Breast epithelium (tissue), 3 donors: ENCODE results near the gene TFG.

Experiments
- CTCF ChIP-seq, 3 donors: fragments of 450-650 bp; IDR thresholded peaks; one replicate each; pipeline ENCODE4 v1.5.1; 2016 to 2017; ENCODE audit warnings: antibody characterized with exemption in 3 of 3, mild to moderate bottlenecking in 3 of 3, moderate library complexity in 3 of 3
- POLR2A ChIP-seq: fragments of 450-650 bp; IDR thresholded peaks from one replicate; pipeline ENCODE4 v1.6.1; 2016; ENCODE audit warnings: antibody characterized with exemption, mild to moderate bottlenecking, moderate library complexity
- POLR2AphosphoS5 ChIP-seq, 3 donors: sonication (generic); formaldehyde crosslinking; IDR thresholded peaks; one replicate each; pipeline ENCODE4 v1.6.1; 2017; ENCODE audit warnings: antibody characterized with exemption in 3 of 3

GRCh38 chr3:100782348-100782747, 73.1 kb downstream of the TFG start:
- no peak for TF ChIP-seq CTCF (IDR thresholded peaks at IDR 0.05)
- no peak for TF ChIP-seq POLR2A
- no peak for TF ChIP-seq POLR2AphosphoS5 (IDR thresholded peaks at IDR 0.05)
